Activated CD4-positive, alpha-beta T cell treated with anti-CD3 and anti-CD28 coated beads, Interleukin-2, amount 50 U/mL, for 48 hours (primary cell): ENCODE results near the gene EPHA8.

Experiments used
- DNase-seq, 2 experiments: peaks; one replicate each; pipeline ENCODE4 v3.0.0-alpha.2; 2020

EPHA8 gene

DNA sequence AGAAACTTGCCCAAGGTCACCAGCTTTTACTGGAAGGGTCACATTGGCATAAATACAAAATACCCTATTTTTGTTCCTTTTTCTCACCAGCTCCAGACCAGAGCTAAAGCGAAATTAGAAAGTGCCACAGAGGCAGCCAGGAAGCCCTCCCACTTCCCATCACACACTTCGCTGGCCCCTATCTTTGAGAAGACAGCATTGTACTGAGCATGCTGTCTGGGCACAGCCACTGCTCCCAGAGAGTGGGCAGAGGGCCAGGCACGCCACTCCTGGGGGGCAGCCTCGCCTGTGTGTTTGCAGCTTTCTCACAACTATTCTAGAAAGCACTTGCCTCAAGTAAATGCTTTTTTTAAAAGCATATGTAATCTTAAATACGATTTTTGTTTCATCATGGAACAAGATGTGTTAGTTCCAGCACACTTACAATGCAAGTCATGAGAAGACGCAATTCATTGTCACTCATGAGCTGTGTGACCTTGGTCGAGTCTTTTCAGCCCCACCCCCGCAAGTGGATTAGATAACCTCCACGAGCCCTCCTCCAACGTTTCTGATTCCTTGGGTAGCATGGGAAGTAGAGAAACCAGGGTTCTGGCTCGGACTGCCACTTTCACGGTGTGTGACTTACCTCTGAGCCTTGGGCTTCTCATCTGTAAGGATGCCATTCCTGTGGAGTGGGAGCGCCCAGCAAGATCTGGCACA, 25.7 kb upstream of the EPHA8 start:
- no peak for DNase-seq

DNA sequence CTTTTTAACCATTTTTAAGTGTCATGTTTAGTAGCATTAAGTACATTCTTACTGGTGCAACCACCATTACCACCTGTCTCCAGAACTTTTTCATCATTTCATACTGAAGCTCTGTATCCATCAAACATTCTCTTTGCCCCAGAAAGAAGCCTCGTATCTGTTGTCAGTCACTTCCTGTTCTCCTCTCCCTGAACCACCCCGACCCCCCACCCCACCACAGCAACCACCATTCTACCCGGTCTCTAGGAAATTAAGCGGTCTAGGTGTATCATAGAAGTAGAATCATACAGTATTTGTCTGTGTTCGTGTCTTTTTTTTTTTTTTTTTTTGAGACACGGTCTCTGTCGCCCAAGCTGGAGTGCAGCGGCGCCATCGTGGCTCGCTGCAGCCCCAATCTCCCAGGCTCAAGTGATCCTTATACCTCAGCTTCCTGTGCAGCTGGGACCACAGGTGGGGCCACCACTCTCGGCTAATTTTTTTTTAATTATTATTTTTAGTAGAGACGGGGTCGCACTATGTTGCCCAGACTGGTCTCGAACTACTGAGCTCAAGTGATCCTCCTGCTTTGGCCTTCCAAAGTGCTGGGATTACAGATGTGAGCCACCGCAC, 23.7 kb upstream of the EPHA8 start:
- no peak for DNase-seq

- no peak for DNase-seq
Observed at GRCh38 chr1:22540337-22540736, 23.0 kb upstream of the EPHA8 start.

DNA sequence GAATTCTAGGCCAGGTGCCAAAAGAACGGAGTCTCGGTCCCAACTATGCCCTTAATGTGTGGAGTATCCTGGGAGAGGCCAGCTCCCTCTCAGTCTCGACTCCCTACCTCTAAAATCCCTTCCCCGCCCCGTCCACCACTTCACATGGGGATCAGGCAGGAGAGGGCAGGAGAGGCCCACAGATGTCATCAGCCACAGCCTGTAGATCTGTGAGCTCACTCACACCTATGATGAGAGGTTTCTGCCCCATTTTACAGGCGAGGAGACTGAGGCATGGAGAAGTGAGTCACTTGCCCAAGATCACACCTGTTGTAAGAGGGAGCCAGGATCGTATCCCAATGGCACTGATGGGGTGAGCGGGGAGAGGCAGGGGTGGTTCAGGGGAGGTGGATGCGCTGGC, 20.4 kb upstream of the EPHA8 start:
- DNase-seq = no peak

- no peak for DNase-seq
Observed at GRCh38 chr1:22543679-22544078, 19.6 kb upstream of the EPHA8 start.

DNA sequence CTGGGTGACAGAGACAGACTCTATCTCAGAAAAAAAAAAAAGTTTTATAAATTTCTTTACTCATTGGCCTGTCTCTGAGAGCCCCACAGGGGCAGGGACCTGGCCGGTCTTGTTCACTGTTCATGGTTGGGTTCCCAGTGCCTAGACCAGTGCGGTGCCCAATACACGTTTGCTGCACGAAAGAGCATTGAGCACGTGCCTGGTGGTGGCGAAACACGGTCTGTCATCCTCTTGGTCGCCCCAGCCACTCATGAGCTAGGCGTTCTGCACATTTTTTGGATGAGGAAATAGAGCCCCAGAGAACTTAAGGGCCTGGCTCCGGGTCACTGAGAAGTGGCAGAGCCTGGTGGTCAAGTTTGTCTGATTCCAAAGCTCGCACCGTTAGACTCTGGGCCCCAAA, 18.7 kb upstream of the EPHA8 start:
- no peak for DNase-seq

- DNase-seq = no peak
Observed at GRCh38 chr1:22545141-22545540, 18.1 kb upstream of the EPHA8 start.

DNA sequence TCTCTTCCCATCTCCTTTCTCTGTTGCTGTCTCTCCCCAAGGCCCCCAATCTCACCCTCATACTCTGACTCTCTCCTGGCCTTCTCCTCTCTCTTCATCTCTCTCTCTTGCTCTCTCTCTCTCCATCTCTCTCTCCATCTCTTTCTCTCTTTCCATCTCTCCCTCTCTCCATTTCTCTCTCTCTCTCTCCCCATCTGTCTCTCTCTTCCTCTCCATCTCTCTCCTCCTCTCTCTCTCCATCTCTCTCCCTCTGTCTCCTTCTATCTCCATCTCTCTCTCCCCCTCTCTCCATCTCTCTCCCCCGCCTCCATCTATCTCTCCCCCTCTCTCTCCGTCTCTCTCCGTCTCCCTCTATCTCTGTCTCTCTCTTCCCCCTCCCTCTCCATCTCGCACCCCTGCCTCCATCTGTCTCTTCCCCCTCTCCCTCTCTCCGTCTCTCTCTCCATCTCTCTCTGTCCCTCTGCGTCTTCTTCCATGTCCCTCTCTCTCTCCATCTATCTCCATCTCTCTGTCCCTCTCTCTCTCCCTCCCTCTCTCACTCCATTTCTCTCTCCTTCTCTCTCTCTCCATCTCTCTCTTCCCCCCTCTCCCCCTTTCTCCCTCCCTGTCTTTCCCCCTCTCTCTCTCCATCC, 16.0 kb upstream of the EPHA8 start:
- no peak for DNase-seq

DNA sequence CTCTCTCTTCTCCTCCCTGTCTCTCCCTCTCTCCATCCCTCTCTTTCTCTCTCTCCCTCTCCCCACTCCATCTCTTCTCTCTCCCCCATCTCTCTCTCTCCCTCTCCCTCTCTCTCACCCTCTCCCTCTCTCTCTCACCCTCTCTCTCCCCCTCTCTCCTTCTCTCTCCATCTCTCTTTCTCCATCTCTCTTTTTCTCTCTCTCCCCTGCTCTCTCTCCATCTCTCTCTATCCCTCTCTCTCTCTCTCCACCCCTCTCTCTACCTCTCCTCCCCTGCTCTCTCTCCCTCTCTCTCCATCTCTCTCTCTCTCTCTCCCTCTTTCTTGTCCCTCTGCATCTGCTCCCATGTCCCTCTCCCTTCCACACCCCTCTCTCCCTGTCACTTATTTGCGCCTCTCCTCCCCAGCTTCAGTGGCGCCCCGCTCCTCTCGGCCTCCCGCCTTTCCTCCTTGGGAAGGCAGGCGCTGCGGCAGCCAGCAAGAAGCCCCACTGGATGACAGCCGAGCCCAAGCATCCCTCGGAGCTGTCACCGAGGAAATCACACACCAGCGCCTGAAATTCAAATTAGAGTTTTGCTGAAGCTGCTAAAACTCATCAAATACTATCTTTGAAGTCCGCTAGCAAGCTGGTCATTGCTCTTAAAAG, 15.3 kb upstream of the EPHA8 start:
- DNase-seq = no peak

DNA sequence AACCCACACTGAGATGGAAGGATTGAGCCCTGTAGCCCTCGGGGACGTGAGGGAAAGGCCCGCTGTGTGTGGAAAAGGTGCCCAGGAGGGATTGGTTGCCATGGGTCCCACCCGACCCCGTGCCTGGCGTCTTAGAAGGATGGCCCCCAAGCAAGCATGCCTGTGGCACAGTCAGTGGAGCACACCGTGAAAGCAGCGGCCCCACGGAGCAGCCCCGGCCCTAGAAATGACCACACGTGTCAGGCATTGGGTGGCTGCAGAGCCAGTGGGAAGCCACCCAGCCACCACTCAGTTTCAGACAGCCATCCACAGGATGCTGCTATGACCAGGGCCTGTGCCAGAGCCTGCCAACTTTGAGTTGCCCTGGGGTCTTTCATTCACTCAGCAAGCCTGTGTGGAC, 13.3 kb upstream of the EPHA8 start:
- DNase-seq = no peak

GRCh38 chr1:22551591-22551990, 11.7 kb upstream of the EPHA8 start:
- no peak for DNase-seq

DNA sequence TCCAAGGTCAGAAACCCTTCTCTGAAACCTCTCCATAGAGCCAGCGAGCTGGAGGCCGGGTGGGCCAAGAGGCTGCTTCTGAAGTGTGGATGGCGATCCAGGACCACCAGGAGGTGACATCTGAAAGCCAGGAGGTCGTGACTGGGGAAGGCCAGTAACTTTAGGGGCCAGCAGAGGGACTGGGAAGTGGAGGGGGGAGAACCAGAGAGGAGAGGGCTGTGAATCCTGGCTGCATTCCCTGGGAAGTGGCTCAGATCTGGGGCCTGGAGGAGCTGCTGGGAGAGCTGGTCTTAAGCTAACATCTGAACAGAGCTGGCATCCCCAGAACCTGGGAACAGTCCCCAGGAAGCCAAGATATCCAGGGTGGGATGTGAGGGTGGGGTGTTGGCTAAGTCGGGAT, 11.3 kb upstream of the EPHA8 start:
- DNase-seq = no peak

GRCh38 chr1:22553104-22553880, 10.0 kb upstream of the EPHA8 start:
- DNase-seq = no peak

- DNase-seq = no peak
Observed at GRCh38 chr1:22553991-22554522, 9.2 kb upstream of the EPHA8 start.

GRCh38 chr1:22555371-22555656, 8.0 kb upstream of the EPHA8 start:
- no peak for DNase-seq

DNA sequence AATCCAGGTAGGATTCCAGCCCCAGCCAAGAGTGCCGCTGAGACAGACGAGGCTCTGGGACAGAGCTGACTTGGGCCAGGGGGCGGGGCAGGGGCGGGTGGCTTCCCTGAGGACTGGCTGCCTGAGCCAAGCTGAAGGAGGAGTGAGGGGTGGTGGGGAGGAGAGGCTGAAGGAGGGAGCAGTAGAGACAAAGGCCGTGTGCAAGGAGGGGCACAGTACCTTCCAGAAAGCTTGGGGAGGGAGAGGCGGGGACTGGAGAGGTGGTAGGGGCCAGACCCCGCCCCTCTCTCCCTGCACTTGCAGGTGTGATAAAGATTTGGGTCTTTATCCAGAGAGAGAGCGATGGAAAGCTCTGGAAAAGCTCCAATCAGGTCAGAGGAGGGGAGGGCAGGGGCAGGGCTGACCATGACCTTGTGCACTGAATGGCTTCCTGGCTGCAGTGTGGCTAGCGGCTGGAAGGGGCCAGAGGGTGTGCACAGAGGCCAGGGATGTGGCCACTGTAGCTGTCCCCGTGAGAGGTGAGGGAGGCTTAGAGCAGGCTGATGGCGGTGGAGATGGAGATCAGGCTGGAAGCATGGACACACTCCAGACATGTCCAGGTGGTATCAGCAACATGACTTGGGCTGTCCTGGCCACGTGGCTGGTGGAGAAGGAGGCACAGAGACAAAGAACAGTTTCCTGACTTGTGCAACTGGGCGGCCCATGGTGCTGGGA, 6.7 kb upstream of the EPHA8 start:
- DNase-seq = no peak

GRCh38 chr1:22557341-22557950, 5.8 kb upstream of the EPHA8 start:
- no peak for DNase-seq

DNA sequence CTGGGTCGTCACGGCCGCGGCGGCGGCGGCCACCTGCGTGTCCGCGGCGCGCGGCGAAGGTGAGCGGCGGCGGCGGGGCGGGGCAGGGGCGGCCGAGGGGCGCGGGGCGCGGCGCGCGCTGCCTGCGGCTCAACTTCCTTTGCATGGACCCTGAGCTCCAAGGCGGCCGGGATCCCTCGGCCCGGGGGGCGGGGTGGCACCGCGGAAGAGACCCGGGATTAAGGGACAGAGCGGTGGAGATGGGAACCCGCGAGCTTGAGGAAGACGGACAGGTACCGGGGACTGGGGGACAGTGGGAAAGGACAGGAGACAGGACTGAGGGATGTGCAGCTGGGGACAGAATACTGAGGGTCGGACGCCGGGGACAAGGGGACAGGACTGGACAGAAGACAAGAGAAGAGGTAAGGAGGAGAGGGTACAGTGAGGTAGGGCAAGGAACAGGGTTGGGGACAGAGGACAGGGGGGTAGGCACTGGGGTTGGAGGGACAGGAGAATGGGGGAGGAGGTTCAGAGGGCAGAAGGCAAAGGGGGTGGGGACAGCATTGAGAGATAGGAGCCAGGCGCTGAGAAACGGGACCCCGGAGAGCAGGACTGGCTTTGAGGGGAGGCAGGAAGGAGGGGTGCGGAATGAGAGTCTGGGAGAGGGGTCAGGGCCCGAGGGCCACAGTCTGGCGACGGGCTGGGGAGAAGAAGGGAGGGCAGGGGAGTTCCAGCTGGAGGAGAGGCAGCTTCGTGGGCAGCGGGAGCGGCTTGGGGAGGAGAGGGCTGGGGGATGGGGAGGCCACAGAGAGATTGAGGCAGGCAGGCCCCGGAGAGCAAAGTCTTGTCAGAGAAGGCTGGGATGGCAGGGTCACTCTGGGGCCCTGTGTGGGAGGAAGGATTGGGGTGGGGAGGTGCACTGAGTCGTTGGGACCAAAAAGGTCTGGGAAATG, 648 bp downstream of the EPHA8 start:
- DNase-seq = no peak

DNA sequence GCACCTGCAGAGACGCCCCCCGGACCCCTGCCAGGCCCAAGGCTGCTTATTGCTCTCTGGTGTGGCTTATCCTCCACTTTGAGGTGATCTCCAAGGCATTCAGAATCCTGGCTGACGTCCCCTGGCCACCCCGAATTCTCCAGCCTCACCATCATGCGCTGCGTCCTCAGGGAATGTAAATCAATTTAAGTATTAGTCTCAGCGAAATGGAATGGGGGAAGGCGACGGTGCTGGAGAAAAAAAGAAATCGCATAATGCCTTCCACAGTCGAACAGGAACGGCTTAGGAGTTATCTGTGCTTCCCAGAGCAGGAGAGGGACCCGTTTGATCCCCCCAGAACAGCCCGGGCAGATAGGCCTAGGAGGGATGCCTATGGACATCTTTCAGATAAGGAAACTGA, 2.9 kb downstream of the EPHA8 start:
- DNase-seq = no peak

DNA sequence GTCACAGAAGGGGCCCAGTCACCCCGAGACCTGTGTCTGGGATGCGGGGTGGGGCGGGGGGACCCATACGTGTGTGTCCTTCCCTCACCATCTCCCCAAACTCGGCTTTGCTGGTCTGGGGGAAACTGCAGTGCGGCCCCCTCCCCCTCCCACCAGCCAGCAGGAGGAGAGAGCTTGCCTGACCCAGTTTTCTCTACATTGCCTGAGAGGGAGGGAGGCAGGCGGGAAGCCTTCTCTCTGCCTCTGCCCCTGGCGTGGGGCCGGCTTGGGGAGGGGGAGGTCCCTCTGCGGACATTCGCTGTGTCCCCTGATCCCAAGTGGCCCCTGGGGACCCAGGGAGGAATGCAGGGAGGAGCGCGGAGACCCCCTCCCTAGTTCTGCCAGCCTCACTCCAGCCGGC, 3.9 kb downstream of the EPHA8 start:
- DNase-seq = no peak

GRCh38 chr1:22567994-22568393, 4.7 kb downstream of the EPHA8 start:
- no peak for DNase-seq
